ENCODE data around the gene RBFA. TPM values are rescaled to one million over a fixed set of nuclear protein-coding genes. Genes with fewer than 3 reads are reported as not detected.

Gene RBFA
- total and polyA plus RNA-seq, 2 of the 13 experiments (the other 11 are each of a cell fraction or from before 2014, with no cell fraction given), result 29.7 to 42.4 TPM

- TF ChIP-seq SNAPC5 (CRISPR knock-in tag; IDR thresholded peaks at IDR 0.05; ENCODE audit: borderline replicate concordance) (no peak), ESRRA (CRISPR knock-in tag; IDR thresholded peaks at IDR 0.05; ENCODE audit: low read depth) (no peak), SP4 (CRISPR knock-in tag; IDR thresholded peaks at IDR 0.05) (peak; percentile 74; the same call in 1 of the 2 replicates), AHR (CRISPR knock-in tag; IDR thresholded peaks at IDR 0.05) (peak; percentile 11; the same call in 1 of the 2 replicates), ZMYM2 (CRISPR knock-in tag; IDR thresholded peaks at IDR 0.05) (no peak), BCL3 (CRISPR knock-in tag; IDR thresholded peaks at IDR 0.05) (peak; percentile 53; the same call in 1 of the 2 replicates), KLF11 (CRISPR knock-in tag; IDR thresholded peaks at IDR 0.05) (no peak), CEBPZ (IDR thresholded peaks at IDR 0.05; ENCODE audit: low read length) (no peak), ELF3 (CRISPR knock-in tag; IDR thresholded peaks at IDR 0.05) (no peak), JARID2 (CRISPR knock-in tag; IDR thresholded peaks at IDR 0.05; ENCODE audit: insufficient replicate concordance) (no peak), PATZ1 (CRISPR knock-in tag; IDR thresholded peaks at IDR 0.05) (peak; percentile 6; the same call in 1 of the 2 replicates), ZNF605 (CRISPR knock-in tag; IDR thresholded peaks at IDR 0.05) (no peak), ZBTB37 (CRISPR knock-in tag; IDR thresholded peaks at IDR 0.05) (no peak), FOXP1 (IDR thresholded peaks at IDR 0.05) (no peak), FOXP1 (CRISPR knock-in tag; IDR thresholded peaks at IDR 0.05) (no peak), THRA (CRISPR knock-in tag; IDR thresholded peaks at IDR 0.05; ENCODE audit: borderline replicate concordance) (no peak), MAF1 (CRISPR knock-in tag; IDR thresholded peaks at IDR 0.05; ENCODE audit: borderline replicate concordance) (no peak; the same call in 1 of the 2 replicates), PHF5A (CRISPR knock-in tag; IDR thresholded peaks at IDR 0.05; ENCODE audit: low read depth, unreplicated experiment) (no peak), KLF16 (CRISPR knock-in tag; IDR thresholded peaks at IDR 0.05) (0 out of 4 replicates have a peak, but pooled peaks of 1 of the 2 experiments have one; percentile 63), FOXK1 (CRISPR knock-in tag; IDR thresholded peaks at IDR 0.05; ENCODE audit: borderline replicate concordance, low read depth) (0 out of 2 replicates have a peak, but pooled peaks have one; percentile 39)
Measured at GRCh38 chr18:79988451-79989194, 45.6 kb upstream of the RBFA start, which contains the start of gene TXNL4A (continued).

Measured in HepG2 (cell line).